AG04449 (cell line): Measurements from ENCODE around the gene NLN.
A peak's percentile ranks its signal among the peaks of the same experiment; 100 is the strongest.

Experiments used
- CTCF ChIA-PET: fragments of 350-600 bp; formaldehyde crosslinking; extraction: SDS; loops from one replicate; lab custom pipeline; 2021; ENCODE audit warnings: antibody characterized with exemption; lab: Yijun Ruan, JAX
- POLR2A ChIA-PET: fragments of 400-600, 350-600 bp; formaldehyde crosslinking; extraction: SDS; loops from one replicate; lab custom pipeline; 2020; ENCODE audit warnings: antibody characterized with exemption, inconsistent platforms; lab: Yijun Ruan, JAX
- DNase-seq: peaks from one replicate; pipeline ENCODE4 v3.0.0-alpha.2; 2010; ENCODE audit warnings: low read depth, low spot score
- H3K4me3 ChIP-seq: 2 replicates; pipeline ENCODE4 v1.5.1; 2011; ENCODE audit warnings: low read depth, mild to moderate bottlenecking, control low read depth, low read length
- TF ChIP-seq, protein P1 (sequence below): IDR thresholded peaks from one replicate; pipeline ENCODE4 v1.5.1; 2011; ENCODE audit warnings: mild to moderate bottlenecking, moderate library complexity, low read length, control low read depth, inconsistent platforms; ENCODE audit not compliant: insufficient read depth; ENCODE audit errors: missing control alignments

NLN gene

DNA sequence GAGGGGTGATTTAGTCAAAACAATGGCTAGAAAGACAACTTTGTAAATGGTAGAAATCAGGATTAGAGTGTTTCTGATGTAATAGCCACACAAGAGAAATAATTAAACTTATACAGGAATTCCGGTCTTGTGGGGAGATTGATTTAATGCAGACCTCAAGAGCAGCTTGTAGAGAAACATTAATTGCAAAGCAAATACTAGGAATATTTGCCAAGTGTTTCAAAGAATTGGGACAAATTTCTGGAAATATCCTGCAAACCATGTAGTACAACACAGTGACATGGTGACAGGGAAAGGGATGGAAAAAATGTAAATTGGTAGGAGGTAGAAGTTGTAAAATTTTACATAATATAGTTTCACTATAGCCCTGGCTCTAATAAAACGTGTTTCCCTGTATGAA, 28.9 kb downstream of the NLN start:
- H3K4me3 ChIP-seq, result no peak overlapping the region
- ChIA-PET CTCF (no interaction called here), POLR2A (no interaction called here)
- TF ChIP-seq, protein P1, sequence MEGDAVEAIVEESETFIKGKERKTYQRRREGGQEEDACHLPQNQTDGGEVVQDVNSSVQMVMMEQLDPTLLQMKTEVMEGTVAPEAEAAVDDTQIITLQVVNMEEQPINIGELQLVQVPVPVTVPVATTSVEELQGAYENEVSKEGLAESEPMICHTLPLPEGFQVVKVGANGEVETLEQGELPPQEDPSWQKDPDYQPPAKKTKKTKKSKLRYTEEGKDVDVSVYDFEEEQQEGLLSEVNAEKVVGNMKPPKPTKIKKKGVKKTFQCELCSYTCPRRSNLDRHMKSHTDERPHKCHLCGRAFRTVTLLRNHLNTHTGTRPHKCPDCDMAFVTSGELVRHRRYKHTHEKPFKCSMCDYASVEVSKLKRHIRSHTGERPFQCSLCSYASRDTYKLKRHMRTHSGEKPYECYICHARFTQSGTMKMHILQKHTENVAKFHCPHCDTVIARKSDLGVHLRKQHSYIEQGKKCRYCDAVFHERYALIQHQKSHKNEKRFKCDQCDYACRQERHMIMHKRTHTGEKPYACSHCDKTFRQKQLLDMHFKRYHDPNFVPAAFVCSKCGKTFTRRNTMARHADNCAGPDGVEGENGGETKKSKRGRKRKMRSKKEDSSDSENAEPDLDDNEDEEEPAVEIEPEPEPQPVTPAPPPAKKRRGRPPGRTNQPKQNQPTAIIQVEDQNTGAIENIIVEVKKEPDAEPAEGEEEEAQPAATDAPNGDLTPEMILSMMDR, result no peak
- DNase-seq, result no peak

DNA sequence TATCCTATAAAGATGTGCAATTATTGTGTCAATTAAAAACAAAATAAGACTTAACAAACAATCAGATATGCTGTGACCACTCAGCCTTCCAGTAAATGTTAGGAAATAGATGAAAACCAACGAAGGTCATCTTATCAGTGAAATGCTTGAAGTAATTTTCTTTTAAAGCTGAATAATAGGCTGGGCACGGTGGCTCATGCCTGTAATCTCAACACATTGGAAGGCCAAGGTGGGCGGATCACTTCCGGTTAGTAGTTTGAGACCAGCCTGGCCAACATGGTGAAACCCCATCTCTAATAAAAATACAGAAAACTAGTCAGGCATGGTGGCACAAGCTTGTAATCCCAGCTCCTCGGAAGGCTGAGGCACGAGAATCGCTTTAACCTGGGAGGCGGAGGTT, 31.2 kb downstream of the NLN start:
- ChIA-PET POLR2A (no interaction called here), CTCF (interaction anchor here (1.0 kb wide), 1 partner anchor 12 kb away, joined by 5 read pairs; no protein-coding TSS in a partner anchor)
- H3K4me3 ChIP-seq, result no peak overlapping the region
- TF ChIP-seq, protein P1, result no peak
- DNase-seq, result no peak

DNA sequence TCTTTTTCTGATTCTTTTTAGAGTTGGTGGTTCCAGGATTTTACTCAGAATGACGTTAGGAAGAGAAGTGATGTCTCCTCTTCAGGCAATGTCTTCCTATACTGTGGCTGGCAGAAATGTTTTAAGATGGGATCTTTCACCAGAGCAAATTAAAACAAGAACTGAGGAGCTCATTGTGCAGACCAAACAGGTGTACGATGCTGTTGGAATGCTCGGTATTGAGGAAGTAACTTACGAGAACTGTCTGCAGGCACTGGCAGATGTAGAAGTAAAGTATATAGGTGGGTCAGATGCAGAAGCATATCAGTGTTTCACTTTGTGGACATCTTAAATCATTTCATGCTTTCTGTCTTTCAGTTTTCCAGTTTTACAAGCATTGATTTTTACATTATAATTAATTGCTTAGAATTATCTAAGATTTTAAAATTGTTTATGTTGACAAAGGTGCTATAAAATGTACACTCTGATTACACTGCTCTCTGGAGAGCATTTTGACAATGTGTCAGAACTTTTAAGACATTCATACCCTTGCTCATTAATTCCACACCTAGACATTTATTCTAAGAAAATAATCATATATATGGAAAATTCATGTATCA, 36.6 kb downstream of the NLN start:
- CTCF ChIA-PET, result interaction anchor here (1.4 to 1.5 kb wide), 2 partner anchors 10 to 15 kb away, joined by 3 to 4 read pairs; no protein-coding TSS in a partner anchor
- TF ChIP-seq, protein P1, result no peak
- POLR2A ChIA-PET, result no interaction called here
- no peak for DNase-seq
- H3K4me3 ChIP-seq, result no peak overlapping the region

DNA sequence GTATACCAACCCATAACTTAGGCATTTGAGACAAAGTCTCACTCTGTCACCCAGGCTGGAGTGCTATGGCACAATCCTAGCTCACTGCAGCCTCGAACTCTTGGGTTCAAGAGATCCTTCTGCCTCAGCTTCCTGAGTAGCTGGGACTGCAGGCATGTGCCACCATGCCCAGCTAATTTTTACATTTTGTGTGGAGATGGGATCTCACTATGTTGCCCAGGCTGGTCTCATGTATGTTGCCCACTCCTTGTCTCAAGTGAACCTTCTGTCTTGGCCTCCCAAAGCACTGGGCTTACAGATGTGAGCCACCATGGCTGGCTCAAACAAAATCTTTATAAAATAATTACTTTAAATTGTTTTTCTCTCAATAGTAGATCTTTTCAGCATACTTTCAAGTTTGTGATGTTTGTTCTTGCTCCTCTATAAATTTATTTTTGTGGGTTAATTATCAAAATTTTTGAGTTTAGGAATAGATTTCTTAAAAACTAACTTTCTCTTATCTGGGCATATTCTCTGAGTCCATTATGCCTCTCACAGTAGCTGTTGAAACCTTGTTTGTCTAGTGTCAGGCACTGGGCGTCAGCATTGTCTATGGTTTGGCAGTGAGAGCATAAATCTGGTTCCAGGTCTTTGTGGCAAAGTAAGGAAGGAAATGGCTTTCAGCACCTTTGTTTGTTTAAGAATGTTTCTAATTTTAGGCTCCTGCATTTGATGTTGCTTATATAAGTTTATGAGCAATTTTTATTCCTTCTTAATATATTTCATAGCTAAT, 38.7 kb downstream of the NLN start:
- ChIA-PET POLR2A (no interaction called here), CTCF (interaction anchor here (0.7 to 1.6 kb wide), 6 partner anchors 9 to 18 kb away, joined by 3 to 4 read pairs (median 3); no protein-coding TSS in a partner anchor)
- TF ChIP-seq, protein P1, result peak; percentile 17
- DNase-seq, result no peak
- H3K4me3 ChIP-seq, result no peak overlapping the region

DNA sequence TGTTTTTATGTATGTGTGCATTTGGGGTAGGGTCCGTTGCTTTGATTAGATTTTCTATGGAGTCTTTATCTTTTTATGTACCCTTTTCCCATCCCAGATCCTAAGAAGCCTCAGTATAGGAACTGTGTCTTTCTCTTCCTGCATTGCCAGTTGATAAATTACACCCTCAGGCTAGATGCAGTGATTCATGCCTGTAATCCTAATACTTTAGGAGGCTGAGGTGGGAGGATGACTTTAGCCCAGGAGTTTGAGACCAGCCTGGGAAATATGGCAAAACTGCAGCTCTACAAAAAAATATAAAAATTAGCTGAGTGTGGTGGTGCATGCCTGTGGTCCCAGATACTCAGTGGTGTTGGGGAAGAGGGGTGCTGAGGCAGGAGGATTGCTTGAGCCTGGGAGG, 40.2 kb downstream of the NLN start:
- POLR2A ChIA-PET, result no interaction called here
- CTCF ChIA-PET, result interaction anchor here (1.1 to 2.5 kb wide), 3 partner anchors 9 to 20 kb away, joined by 3 to 7 read pairs (median 3); no protein-coding TSS in a partner anchor
- no peak for DNase-seq
- H3K4me3 ChIP-seq, result no peak overlapping the region
- TF ChIP-seq, protein P1, result no peak

DNA sequence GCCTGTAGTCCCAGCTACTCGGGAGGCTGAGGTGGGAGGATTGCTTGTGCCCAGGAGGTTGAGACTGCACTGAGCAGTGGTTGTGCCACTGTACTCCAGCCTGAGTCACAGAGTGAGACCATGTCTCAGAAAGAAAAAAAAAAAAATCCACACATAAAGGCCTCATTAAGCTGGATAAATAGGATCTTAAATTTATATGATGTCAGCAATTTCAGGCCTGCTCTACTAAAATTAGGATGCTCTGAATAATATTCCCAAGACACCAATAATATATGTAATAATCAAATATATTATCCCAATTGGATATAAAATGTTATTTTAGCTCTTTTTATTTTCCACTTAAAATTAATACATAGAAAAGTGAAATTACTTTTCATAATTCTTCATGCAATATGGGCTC, 43.6 kb downstream of the NLN start:
- no peak for DNase-seq
- ChIA-PET POLR2A (no interaction called here), CTCF (no interaction called here)
- no peak overlapping the region for H3K4me3 ChIP-seq
- TF ChIP-seq, protein P1, result no peak
